GM12874 (cell line): ENCODE measurements around the gene DUOXA2.

Source experiments
- TF ChIP-seq, protein P1 (sequence below): IDR thresholded peaks from 2 replicates; pipeline ENCODE4 v1.5.1; 2011; ENCODE audit warnings: low read depth, mild to moderate bottlenecking, control low read depth, low read length, moderate library complexity; ENCODE audit not compliant: insufficient read depth

DUOXA2 gene

DNA sequence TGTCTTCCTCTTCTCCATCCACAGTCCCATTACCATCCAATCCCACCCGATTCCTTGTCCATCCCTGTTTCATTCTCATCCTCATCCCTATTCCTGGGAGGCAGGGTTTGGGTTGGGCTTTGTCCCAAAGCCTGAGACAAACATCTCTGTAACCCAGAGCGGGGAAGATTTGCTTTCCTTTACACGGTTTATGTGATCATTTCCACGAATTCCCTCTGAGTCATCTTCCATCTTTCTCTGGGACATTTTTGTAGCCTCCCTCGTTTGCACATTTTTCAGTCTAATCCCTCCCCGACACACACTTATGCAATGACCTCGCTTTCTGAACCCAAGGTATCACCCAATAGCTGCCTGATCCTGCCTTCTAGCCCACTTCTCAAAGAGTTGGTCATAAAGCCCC, 23.0 kb upstream of the DUOXA2 start:
- TF ChIP-seq, protein P1, sequence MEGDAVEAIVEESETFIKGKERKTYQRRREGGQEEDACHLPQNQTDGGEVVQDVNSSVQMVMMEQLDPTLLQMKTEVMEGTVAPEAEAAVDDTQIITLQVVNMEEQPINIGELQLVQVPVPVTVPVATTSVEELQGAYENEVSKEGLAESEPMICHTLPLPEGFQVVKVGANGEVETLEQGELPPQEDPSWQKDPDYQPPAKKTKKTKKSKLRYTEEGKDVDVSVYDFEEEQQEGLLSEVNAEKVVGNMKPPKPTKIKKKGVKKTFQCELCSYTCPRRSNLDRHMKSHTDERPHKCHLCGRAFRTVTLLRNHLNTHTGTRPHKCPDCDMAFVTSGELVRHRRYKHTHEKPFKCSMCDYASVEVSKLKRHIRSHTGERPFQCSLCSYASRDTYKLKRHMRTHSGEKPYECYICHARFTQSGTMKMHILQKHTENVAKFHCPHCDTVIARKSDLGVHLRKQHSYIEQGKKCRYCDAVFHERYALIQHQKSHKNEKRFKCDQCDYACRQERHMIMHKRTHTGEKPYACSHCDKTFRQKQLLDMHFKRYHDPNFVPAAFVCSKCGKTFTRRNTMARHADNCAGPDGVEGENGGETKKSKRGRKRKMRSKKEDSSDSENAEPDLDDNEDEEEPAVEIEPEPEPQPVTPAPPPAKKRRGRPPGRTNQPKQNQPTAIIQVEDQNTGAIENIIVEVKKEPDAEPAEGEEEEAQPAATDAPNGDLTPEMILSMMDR = no peak

DNA sequence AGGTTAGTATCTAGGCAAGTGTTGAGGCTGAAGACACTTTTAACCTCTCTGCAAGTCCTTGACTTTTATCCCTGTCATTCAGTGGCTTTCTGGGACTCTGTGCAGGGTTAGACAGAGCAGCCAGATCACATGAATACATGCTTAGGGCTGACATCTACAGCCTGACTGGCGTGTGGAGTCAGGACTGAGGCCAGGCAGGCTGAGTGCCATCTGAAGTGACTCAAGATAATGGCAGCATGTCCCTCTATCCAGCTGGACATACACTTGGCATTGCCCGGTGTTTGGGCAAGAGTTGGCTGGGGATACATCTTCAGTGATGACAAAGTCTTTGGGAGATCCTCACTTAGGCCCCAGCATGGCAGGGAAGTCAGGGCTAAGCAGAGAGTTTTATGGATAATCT, 22.6 kb upstream of the DUOXA2 start:
- TF ChIP-seq, protein P1 = no peak

DNA sequence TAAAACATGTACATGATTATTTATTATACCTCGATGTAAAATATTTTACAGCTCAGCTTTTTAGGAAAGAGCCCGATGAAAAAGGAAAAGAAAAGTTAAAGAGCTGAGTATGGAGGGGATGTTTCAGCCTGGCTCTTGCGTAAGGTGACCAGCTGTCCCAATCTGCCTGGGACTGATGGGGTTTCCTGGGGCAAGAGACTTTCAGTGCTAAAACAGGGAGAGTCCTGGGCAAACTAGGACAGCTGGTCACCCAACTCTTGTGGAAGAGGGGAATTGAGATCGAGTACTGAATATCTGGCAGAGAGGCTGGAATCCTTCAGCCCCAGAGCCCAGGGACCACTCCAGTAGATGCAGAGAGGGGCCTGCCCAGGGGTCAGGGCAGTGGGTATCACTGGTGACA, 21.1 kb upstream of the DUOXA2 start:
- TF ChIP-seq, protein P1 = no peak

- TF ChIP-seq, protein P1 = no peak
Measured at GRCh38 chr15:45093622-45094357, 20.3 kb upstream of the DUOXA2 start.

- TF ChIP-seq, protein P1 = no peak
Measured at GRCh38 chr15:45094358-45094730, 19.8 kb upstream of the DUOXA2 start.

- TF ChIP-seq, protein P1 = no peak
Measured at GRCh38 chr15:45095661-45096060, 18.5 kb upstream of the DUOXA2 start.

DNA sequence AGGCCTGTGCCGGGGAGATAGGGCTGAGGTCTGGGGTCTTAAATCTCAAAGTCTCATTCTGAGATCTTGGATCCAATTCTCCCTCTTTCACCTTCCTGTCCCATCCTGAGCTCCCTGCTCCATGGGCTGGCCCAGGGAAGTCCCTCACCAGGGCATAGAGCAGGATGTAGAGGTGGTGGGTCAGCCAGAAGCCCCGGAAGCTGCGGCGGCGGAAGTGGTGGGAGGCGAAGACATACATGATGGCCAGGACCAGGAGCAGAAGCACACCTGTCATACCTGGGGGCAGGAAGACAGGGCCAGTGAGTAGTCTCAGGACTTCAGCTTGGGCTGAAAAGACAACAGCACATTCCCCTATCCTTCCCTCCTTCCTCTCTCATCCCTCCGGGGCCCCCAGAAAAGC, 16.7 kb upstream of the DUOXA2 start:
- TF ChIP-seq, protein P1 = no peak
